Loucy (cell line): ENCODE measurements around the gene PC.

Experiments used
- CTCF ChIP-seq: fragments of 200-600 bp; sonication (generic); conservative IDR thresholded peaks from 2 replicates; pipeline ENCODE4 v1.5.1; 2014; ENCODE audit warnings: mild to moderate bottlenecking, antibody characterized with exemption, low read length
- EZH2phosphoT487 ChIP-seq: fragments of 200-600 bp; IDR thresholded peaks from 2 replicates; pipeline ENCODE4 v1.6.1; 2018; ENCODE audit warnings: antibody characterized with exemption, mild to moderate bottlenecking, moderate library complexity, borderline replicate concordance

GRCh38 chr11:66886671-66887221 lies 71.4 kb downstream of the PC start:
- TF ChIP-seq CTCF (no peak), EZH2phosphoT487 (no peak)
